Epithelial cell of proximal tubule (primary cell): Measurements from ENCODE around the gene ZNF878. TPM values are rescaled to one million over a fixed set of nuclear protein-coding genes. Genes with fewer than 3 reads are reported as not detected.

ENCODE experiments used
- DNase-seq: peaks from one replicate; pipeline ENCODE4 v3.0.0-alpha.2; 2011; ENCODE audit warnings: low read depth
- H3K4me3 ChIP-seq: 2 replicates; pipeline ENCODE4 v1.5.1; 2011; ENCODE audit warnings: low read depth, mild to moderate bottlenecking, low read length
- total RNA-seq: library from RNA; depleted of rRNA; stranded (reverse); fragments of >200 nt; gene quantifications from 2 replicates; pipeline ENCODE4 v1.2.3, GENCODE V29; 2015
- TF ChIP-seq, protein P1 (sequence below): conservative IDR thresholded peaks from 2 replicates; pipeline ENCODE4 v1.5.1; 2012; ENCODE audit warnings: low read depth, mild to moderate bottlenecking, low read length

Gene ZNF878
- total RNA-seq, 1 donor from 2014 or later, result not detected

DNA sequence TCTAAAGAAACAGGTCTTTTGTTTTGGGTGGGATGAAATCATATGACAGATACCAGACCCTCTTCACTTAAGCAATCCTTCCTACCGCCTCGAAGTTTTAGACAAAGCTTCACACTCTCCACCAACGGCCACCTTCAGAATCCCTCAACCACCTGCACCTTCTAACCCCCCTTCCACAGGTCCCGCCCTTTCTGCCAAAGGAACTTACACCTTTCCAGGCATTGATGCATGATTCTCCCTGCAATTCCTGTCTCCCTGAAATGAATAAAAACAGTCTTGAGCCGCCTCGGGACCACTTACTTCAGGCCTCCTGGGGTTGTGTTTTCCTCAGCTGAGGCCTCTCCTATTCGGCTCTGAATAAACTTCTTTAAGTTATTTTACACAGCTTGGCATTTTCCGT lies 18.1 kb downstream of the ZNF878 start:
- TF ChIP-seq, protein P1, sequence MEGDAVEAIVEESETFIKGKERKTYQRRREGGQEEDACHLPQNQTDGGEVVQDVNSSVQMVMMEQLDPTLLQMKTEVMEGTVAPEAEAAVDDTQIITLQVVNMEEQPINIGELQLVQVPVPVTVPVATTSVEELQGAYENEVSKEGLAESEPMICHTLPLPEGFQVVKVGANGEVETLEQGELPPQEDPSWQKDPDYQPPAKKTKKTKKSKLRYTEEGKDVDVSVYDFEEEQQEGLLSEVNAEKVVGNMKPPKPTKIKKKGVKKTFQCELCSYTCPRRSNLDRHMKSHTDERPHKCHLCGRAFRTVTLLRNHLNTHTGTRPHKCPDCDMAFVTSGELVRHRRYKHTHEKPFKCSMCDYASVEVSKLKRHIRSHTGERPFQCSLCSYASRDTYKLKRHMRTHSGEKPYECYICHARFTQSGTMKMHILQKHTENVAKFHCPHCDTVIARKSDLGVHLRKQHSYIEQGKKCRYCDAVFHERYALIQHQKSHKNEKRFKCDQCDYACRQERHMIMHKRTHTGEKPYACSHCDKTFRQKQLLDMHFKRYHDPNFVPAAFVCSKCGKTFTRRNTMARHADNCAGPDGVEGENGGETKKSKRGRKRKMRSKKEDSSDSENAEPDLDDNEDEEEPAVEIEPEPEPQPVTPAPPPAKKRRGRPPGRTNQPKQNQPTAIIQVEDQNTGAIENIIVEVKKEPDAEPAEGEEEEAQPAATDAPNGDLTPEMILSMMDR, result no peak
- peak overlapping the region; percentile 86 for H3K4me3 ChIP-seq
- DNase-seq, result no peak

- TF ChIP-seq, protein P1, result no peak
- H3K4me3 ChIP-seq, result peak overlapping the region; percentile 86
- peak; percentile 23 for DNase-seq
These were observed 18.6 kb downstream of the ZNF878 start for GRCh38 chr19:12034198-12034597.

DNA sequence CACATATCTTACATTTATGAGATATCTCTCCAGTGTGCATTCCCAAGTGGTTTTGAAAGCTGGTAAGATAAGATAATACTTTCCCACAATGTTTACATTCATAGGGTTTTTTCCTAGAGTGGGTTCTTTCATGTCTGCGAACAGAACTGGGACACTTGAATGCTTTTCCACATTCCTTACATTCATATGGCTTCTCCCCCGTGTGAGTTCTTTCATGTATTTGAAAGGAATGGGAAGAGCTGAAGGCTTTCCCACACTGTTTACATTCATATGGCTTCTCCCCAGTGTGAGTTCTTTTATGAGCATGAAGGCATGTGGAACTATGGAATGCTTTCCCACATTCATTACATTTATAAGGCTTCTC lies 37.0 kb downstream of the ZNF878 start:
- TF ChIP-seq, protein P1, result no peak
- DNase-seq, result no peak
- no peak overlapping the region for H3K4me3 ChIP-seq

DNA sequence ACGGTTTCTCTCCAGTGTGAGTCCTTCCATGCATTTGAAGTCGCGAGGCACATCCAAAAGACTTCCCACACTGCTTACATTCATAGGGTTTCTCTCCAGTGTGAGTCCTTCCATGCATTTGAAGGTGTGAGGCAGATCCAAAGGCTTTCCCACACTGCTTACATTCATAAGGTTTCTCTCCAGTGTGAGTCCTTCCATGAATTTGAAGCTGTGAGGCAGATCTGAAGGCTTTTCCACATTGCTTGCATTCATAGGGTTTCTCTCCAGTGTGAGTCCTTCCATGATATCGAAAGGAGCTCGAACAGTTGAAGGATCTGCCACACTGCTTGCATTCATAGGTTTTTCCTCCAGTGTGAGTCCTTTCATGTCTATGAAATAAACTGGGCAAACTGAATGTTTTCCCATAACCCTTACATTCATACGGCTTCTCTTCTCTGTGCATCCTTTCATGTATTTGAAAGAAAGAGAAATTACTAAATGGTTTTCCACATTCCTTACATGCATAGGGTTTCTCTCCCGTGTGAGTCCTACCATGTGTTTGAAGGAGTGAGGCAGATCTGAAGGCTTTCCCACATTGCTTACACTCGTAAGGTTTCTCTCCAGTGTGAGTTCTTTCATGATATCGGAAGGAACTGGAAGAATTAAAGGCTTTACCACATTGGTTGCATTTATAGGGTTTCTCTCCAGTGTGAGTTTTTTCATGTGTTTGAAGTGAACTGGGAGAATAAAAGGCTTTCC lies 37.6 kb downstream of the ZNF878 start:
- TF ChIP-seq, protein P1, result no peak

GRCh38 chr19:12000152-12000981 lies 52.4 kb downstream of the ZNF878 start:
- TF ChIP-seq, protein P1, result no peak
- DNase-seq, result no peak
- no peak overlapping the region for H3K4me3 ChIP-seq

More for the DNA sequence above, 37.6 kb downstream of the ZNF878 start:
- no peak overlapping the region for H3K4me3 ChIP-seq
- DNase-seq, result no peak

DNA sequence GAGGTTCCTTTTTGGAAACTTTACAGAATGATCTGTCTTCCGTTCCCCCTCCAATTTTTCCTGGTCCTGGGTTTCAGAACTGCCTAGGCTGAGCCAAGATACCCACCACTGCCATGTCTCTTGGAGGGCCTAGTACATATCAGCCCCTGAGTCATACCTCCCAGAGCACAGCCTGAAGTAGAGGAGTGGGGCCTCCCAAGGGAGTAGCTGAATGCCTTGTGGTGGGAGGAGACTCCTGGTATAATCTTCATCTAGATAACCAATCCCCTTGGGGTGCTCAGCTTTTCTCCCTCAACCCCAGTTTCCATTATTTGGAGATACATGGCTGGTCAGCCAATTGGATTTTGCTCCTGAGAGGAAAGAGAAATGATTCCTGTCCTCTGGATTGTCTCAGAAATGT lies 57.6 kb downstream of the ZNF878 start:
- TF ChIP-seq, protein P1, result no peak
- no peak overlapping the region for H3K4me3 ChIP-seq
- no peak for DNase-seq

Other genes with a start within 250 kb of the ZNF878 start
- gene ZNF440, start 238.7 kb downstream of the ZNF878 start, total RNA-seq, result 2.7 and 2.9 TPM in 2 replicates
- 2.4 and 3.1 TPM in 2 replicates for gene ZNF439, start 204.2 kb downstream of the ZNF878 start, total RNA-seq
- 11.0 and 15.0 TPM in 2 replicates for gene ZNF69, start 165.2 kb downstream of the ZNF878 start, total RNA-seq
- gene ZNF700, start 127.9 kb downstream of the ZNF878 start, total RNA-seq, result 4.4 and 7.9 TPM in 2 replicates
- gene ZNF763, start 87.9 kb downstream of the ZNF878 start, total RNA-seq, result 0.58 and 1.7 TPM in 2 replicates
- 1.3 and 1.4 TPM in 2 replicates for gene ZNF433, start 17.3 kb downstream of the ZNF878 start, total RNA-seq
- gene ZNF844, start 11.8 kb upstream of the ZNF878 start, total RNA-seq, result 0.86 and 0.94 TPM in 2 replicates
- 2.2 and 2.3 TPM in 2 replicates for gene ZNF20, start 87.4 kb upstream of the ZNF878 start, total RNA-seq
- gene ZNF625, start 103.8 kb upstream of the ZNF878 start, total RNA-seq, result 3.1 and 4.6 TPM in 2 replicates
- gene ZNF136, start 110.1 kb upstream of the ZNF878 start, total RNA-seq, result 1.4 and 1.8 TPM in 2 replicates
- gene ZNF44, start 241.9 kb upstream of the ZNF878 start, total RNA-seq, result 2.4 and 8.2 TPM in 2 replicates